HG02571 (cell line): ENCODE measurements around the gene CCL13.
"Not testable (repeated sequence)": the region's sequence is repeated elsewhere in the genome, so short reads cannot be mapped to it uniquely, and the experiment has no call there.

Source experiments
- ATAC-seq: cut with Tn5 transposase; IDR thresholded peaks from one replicate; pipeline ENCODE4 v1.9.1; 2021; ENCODE audit warnings: mild to moderate bottlenecking, moderate library complexity; ENCODE audit not compliant: unreplicated experiment

CCL13 gene

GRCh38 chr17:34356194-34356593 lies at the start of gene CCL13:
Gene CCL13, plus strand, starts transcription at chr17:34356480. Its CDS starts 47 bp downstream, at chr17:34356527.
- ATAC-seq, result no peak

GRCh38 chr17:34307110-34307509 lies 49.2 kb upstream of the CCL13 start:
- ATAC-seq, result no peak

GRCh38 chr17:34308371-34308770 lies 47.9 kb upstream of the CCL13 start:
- ATAC-seq, result no peak

GRCh38 chr17:34311291-34311690 lies 45.0 kb upstream of the CCL13 start:
- no peak for ATAC-seq

- ATAC-seq, result no peak
Observed at GRCh38 chr17:34312080-34312479, 44.2 kb upstream of the CCL13 start.

GRCh38 chr17:34313164-34313563 lies 43.1 kb upstream of the CCL13 start:
- no peak for ATAC-seq

GRCh38 chr17:34314279-34314678 lies 42.0 kb upstream of the CCL13 start:
- ATAC-seq, result no peak

GRCh38 chr17:34318474-34318873 lies 37.8 kb upstream of the CCL13 start:
- no peak for ATAC-seq

GRCh38 chr17:34319039-34319483 lies 37.2 kb upstream of the CCL13 start, which contains the start of gene CCL8:
Gene CCL8, plus strand, starts transcription at chr17:34319435. Its CDS starts 67 bp downstream, at chr17:34319502.
- no peak for ATAC-seq

- no peak for ATAC-seq
Observed at GRCh38 chr17:34321964-34322363, 34.3 kb upstream of the CCL13 start.

GRCh38 chr17:34327580-34327979 lies 28.7 kb upstream of the CCL13 start:
- ATAC-seq, result not testable (repeated sequence)

- ATAC-seq, result no peak
Observed at GRCh38 chr17:34337701-34338100, 18.6 kb upstream of the CCL13 start.

- no peak for ATAC-seq
Observed at GRCh38 chr17:34339138-34339770, 17.0 kb upstream of the CCL13 start.

GRCh38 chr17:34341916-34342315 lies 14.4 kb upstream of the CCL13 start:
- ATAC-seq, result no peak

- no peak for ATAC-seq
Observed at GRCh38 chr17:34347063-34347462, 9.2 kb upstream of the CCL13 start.

- no peak for ATAC-seq
Observed at GRCh38 chr17:34349751-34350150, 6.5 kb upstream of the CCL13 start.

GRCh38 chr17:34351096-34351495 lies 5.2 kb upstream of the CCL13 start:
- no peak for ATAC-seq

GRCh38 chr17:34352191-34352590 lies 4.1 kb upstream of the CCL13 start:
- no peak for ATAC-seq

- no peak for ATAC-seq
Observed at GRCh38 chr17:34354637-34355036, 1.6 kb upstream of the CCL13 start.

GRCh38 chr17:34357398-34357797 lies 1.1 kb downstream of the CCL13 start:
- ATAC-seq, result no peak

GRCh38 chr17:34358631-34359030 lies 2.4 kb downstream of the CCL13 start:
- ATAC-seq, result no peak

- ATAC-seq, result no peak
Observed at GRCh38 chr17:34360601-34361270, 4.5 kb downstream of the CCL13 start.
